Glomerular visceral epithelial cell (primary cell): ENCODE measurements around the gene GPR52.

ENCODE experiments used
- DNase-seq: peaks from one replicate; pipeline ENCODE4 v3.0.0-alpha.2; 2016; ENCODE audit errors: extremely low spot score

Gene GPR52

DNA sequence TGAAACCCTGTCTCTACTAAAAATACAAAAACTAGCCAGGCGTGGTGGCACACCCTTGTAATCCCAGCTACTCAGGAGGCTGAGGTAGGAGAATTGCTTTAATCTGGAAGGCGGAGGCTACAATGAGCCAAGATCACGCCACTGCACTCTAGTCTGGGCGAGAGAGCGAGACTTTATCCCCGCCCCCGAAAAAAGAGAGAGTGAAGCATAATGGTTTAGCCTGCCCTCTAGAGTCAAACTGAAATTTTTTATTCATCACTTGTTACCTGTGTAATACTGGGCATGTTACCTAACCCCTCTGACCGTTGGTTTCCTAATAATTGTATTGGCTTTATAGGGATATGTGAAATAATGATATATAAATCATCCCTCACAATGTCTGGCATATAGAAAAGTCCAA lies 18.8 kb downstream of the GPR52 start:
- DNase-seq: no peak

DNA sequence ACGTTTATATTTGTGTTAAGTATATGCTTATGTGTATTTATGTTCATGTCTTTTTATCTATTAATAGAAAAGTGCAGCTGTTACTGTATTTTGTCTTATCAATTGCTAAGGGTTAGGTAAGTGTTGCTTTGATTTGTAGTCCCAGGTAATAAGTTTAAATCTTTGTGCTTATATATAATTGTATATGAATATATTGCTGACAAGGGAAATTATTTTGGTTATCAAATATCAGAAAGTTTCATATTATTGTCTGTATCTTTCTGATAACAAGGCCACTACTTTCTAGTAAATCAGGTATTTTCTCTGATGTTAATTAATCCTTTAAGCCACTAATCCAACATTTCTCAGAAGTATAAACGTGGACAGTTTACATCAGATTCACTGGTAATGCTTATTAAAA lies 21.3 kb downstream of the GPR52 start:
- DNase-seq: no peak

DNA sequence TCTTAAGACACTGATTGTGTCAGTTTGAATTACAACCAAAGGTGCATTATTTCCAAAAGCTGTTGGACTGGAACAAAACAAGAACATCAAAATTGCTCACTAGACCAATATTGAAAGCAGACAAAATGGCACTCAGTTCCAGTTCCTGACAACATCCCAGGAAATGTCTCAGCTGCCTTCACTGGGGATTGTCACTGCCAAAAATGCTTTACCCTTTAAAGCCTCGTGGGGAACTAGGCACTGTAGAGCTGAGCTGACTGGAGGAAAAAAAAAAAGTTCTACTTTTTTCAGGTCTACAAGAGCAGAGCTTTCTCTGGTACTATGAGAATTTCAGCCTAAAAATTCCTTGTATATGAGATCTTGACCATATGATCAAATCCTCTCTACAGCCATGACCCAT lies 21.9 kb downstream of the GPR52 start:
- DNase-seq: no peak

DNA sequence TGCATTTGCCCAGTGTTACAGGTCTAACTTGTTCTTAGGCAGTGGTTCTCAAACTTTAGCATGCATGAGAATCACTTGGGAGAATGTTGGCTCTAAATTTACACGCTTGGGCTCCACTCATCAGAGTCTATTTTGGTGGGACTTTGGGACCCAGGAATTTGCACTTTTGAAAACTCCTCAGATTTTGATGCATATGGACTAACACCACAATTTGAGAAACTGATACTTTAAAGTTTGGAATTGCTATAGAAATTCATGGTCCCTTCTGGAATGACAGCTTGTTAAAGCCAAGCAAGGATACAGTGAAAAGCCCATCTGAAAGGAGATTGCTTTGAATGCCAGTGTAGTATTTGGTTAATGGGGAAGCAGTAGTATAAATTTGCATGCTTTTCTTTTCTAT lies 31.5 kb downstream of the GPR52 start:
- DNase-seq: no peak

DNA sequence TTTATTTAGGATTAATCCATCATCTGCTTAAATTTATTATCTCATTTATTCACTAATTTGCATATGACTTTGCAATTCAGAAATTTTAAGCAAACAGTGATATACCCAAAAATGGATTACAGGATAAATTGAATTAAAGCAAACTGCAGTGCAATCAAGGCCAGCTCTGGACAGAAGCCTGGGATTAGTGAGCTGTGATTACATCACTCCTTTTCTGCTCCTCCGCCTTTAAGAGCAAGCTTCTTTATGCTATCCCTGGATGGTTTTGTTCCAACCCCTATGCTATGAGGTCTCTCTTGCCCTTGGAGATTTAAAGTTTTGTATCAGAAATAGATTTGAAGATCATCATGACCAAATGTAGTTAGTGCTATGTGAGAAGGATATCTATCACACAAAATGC lies 32.6 kb downstream of the GPR52 start:
- DNase-seq: no peak

DNA sequence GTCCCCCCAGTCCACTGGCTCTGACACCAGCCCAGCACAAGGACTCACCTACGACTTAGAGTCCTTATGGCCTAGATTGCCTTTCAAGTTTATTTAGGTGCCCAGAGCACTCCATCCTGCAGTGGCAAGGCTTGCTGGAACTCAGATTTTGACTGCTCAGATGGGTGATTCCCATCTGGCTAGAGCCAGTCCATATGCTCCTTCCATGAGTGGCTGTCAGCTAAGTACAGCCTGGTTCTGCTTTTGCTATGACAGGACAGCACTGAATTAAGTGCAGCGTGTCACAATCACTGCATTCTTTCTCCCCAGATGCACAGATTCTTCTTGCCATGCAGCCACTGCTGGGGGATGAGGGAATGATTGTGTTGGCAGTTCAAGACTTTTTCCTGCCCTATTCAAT lies 43.8 kb downstream of the GPR52 start:
- no peak for DNase-seq

DNA sequence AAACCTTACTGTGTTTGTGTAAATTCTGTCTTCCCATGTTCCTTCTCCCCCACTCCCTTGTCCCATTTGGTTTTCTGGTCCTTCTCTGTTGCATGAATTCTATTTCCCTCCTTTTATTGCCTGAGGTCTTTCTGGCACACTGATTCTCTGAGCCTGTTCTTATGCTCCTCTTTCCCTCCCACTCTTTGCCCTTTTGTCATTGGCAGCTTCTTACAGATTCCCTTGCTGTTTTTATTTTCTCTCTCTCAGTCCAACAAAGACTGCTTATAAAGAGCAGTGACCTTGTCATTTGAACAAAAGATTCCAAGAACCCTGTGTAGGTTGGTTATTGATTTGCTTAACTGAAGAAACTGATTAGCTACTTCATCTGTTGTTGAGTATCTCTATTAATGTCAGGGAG lies 49.7 kb downstream of the GPR52 start:
- no peak for DNase-seq
